Measurements from ENCODE around the gene CDK8.
"Not testable (repeated sequence)": the region's sequence is repeated elsewhere in the genome, so short reads cannot be mapped to it uniquely, and the experiment has no call there.

The CDK8 gene

DNA sequence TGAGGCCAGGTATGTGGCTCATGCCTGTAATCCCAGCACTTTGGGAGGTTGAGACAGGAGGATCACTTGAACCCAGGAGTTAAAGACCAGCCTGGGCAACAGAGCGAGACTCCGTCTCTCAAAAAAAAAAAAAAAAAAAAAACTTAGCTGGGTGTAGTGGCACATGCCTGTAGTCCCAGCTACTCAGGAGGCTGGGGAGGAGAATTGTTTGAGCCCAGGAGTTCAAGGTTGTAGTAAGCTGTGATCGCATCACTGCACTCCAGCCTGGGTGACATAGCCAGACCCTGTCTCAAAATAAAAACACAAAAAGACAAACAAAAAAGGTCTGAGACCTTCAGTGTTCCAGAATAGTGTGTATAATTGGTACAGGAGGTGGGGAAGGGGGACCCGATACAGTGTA is 1.9 kb upstream of the CDK8 start:
- DNase-seq (ENCODE audit: low read depth in 1 of 2, low spot score in 1 of 2) = not testable (repeated sequence)

DNA sequence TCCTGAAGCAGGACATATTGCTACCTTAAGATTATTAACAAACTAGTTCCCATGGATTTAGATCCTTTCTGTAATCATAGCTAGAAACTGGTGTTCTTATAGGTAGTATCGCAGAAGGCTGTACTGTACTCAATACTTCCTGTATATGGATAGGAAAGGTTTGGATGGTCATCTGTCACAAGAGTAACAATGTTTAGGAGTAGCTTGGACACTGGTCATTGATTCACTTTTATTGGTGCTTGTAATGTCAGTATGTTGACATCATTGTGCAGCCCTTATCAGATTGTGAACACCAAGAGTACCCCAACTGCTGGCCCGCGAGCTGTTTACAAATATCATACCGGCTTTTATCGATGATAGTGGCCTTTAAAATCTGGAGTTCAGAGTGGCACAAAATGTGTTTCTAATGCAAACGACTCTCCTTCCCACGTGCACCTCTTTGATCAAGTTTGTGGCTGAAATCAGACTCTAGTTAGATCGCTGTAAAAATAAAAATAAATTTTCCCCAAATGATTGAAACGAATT is 605 bp upstream of the CDK8 start:
- no peak for DNase-seq (ENCODE audit: low read depth in 1 of 2, low spot score in 1 of 2)

DNA sequence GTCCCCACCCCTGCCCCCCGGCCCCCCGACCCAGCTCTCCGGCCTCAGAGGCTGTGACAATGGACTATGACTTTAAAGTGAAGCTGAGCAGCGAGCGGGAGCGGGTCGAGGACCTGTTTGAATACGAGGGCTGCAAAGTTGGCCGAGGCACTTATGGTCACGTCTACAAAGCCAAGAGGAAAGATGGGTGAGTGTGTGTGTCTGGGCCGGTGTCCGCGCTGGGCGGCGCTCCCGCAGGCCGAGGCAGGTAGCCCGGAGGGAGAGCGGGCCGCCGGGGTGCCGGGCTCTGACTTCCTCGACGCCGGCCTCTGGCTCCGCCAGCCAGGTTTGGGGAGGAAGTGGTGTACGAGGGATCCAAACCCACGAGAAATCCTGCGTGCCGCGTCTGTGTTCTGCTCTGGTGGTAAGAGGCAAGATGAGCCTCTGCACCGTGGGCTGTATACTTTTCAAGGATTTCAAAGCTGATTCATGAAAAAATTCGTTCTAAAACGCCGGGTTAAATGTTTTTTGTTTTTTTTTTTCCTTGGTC is 718 bp downstream of the CDK8 start:
- peak in 1 of 2 donors; percentile 20 for DNase-seq (ENCODE audit: low read depth in 1 of 2, low spot score in 1 of 2)

DNA sequence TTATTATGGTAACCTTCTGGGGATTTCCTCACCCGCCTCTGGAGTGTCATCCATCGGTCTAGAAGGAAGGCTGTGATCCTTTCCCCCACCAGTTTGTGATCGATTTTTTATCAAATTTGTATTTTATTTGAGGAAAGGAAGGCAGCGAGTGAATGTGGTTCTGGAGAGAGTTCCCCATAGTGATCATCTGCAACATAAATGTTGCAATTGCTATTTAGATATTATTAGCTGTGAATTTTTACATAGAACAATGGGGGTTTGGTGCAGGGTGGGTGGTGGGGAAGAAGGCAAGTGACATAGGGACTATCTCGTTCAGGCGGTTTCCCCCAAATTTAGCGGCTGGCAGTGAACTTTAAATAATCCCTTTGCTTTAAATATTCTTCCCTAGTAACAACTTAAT is 1.2 kb downstream of the CDK8 start:
- no peak for DNase-seq (ENCODE audit: low read depth in 1 of 2, low spot score in 1 of 2)

DNA sequence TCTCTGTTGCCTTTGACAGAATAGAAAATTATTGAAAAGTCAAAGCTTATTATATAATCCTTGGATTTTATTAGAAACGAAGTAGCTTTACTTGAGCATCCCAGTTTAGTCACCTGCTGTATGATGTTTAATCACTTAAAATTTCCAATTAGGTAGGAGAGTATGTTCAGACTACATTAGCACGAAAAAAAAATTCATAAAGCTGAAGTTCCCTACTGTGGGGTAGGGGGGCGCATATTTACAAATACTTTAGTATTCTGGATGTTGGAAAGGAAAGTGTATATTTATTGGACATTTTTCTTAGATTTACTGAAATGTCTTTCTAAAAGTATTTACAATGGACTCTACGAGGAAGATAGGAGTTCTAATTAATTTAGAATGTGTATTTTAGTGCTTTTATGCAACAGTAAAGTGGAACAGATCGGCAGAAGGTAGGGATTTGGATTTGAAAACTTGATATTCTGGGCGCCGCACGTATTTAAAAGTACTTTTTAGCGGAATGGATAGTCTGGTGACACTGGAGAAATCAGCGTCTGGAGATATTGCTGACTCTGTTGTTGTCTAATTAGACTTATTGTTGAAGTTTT is 1.9 kb downstream of the CDK8 start:
- DNase-seq (ENCODE audit: low read depth in 1 of 2, low spot score in 1 of 2) = no peak

DNA sequence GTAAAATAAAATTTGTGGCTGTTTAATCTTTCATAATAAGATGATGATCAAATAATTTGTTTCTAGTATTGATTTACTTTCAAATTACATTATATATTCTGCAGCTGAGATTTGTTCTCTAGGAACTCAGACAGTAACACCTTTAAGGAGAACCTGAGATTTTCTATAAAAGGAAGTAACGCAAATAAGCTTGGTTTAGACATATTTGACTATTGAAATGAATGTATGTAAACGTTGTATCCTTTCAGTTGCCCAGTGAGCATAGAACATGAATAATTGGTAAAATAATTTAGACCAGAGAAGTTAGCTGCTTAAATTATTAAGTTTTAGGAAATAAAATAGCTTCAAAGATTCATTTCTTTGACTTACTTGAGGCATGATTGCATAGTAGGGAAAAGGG is 3.1 kb downstream of the CDK8 start:
- no peak for DNase-seq (ENCODE audit: low read depth in 1 of 2, low spot score in 1 of 2)

DNA sequence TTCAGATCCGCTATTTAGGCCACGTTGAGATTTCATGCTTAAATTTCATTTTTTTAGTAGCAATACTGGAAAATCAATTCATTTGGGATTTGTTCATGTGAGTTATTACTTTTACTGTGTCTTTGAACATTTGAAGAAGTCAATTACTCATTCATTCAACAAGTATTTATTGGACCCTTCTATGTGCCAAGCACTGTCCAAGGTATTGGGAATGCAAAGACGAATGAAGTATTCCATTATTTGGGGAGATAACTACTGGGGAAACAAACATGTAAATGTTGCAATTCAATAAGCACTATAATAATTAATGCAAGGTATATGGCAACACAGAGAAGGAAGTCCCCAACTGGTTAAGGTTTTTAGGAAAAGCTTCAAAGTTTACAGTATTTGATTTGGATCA is 5.7 kb downstream of the CDK8 start:
- no peak for DNase-seq (ENCODE audit: low read depth in 1 of 2, low spot score in 1 of 2)

DNA sequence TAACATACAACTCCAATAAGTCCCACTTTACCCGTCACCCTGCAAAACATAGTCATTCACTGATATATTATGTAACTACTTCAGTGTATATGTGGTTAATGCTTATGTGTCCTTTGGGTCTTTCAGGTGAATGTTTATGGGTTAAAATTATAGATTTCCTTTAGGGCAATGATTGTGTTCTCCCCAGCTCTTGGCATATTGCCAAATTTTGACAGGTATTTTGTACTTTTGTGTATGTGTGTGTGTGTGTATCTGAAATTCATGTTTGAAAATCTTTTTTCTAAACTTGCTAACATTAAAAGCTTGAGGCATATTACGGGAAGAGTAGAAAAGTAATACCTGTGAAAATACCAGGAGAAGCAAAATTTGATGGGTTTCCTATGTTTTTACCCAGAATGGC is 8.2 kb downstream of the CDK8 start:
- DNase-seq (ENCODE audit: low read depth in 1 of 2, low spot score in 1 of 2) = no peak

DNA sequence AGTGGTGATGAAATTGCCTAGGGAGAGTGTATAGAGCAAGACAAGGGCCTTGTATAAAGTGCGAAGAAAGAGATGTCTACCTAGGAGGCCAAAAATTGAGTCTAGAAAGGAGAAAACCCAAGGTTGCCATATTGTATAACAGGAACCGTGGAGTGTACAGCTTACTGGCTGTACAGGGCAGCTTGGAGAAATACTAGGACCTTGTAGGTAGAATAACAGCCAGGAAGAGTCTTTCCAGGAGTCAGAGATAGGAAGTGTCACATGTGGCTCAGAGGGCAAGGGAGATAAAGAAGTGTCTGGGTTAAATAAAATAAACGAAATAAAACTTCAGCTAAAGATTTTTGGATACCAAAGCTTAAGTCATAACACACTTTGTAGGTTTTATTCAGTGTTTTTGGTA is 12.4 kb downstream of the CDK8 start:
- no peak for DNase-seq (ENCODE audit: low read depth in 1 of 2, low spot score in 1 of 2)

DNA sequence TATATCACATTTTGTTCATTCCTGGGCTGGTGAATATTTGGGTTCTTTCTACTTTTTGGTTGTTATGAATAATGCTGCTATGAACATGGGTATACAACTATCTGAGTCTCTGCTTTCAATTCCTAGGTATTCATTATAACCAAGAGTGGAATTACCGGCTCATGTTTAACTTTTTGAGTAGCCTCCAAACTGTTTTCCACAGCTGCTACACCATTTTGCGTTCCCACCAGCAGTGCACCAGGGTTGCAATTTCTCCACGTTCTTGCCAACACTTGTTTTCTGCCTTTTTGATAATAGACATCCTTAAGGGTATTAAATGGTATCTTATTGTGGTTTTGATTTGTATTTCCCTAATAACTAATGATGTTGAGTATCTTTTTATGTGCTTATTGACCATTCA is 16.8 kb downstream of the CDK8 start:
- DNase-seq (ENCODE audit: low read depth in 1 of 2, low spot score in 1 of 2) = no peak

DNA sequence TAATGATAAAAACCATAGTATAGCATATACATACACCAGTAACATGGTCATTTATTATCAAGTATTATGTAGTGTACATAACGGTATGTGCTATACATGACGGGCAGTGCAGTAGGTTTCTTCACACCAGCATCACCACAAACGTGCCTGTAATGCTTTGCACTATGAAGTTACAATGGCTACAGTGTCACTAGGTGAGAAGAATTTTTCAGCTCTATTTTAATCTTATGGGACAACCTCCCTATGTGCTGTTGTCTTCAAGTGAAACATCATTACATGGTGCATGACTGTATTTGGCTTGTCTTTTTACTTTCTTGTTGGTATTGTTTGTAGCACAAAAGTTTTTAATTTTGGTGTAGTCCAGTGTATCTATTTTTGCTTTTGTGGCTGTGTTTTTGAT is 18.7 kb downstream of the CDK8 start:
- DNase-seq (ENCODE audit: low read depth in 1 of 2, low spot score in 1 of 2) = no peak

DNA sequence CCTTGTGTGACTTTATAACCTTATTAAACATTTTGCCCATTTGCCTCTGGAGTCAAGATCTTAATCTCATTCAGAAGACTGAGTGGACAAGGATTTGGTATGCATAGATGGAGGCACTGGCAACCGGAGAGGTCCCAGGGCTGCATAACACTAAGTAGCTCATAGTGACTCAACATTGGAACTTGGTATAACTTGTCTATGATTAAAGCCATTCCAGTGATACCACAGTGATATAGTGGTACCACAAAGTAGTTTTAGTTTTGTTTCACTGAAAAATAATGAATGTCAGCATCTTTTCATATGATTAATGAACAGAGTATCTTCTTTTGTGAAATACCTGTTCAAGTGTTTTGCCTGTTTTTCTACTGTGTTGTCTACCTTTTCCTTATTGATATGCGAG is 26.4 kb downstream of the CDK8 start:
- no peak for DNase-seq (ENCODE audit: low read depth in 1 of 2, low spot score in 1 of 2)

DNA sequence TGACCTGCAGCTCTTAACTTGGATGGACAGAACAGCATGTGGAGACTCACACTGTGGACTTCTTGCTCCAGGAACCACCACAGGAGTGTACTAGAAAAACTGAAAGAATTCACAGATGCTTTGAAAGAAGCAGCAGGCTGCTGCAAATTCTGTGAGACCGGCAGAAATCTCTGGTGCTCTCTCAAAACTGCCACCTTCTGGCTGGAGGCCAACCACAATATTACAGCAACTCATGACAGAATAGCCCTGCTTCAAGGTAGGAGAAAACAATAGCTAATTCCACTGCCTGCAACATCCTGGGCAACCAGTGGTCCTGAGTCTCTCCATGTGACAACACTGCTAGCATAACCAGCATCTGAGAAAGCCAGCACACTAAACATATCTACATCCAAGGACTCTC is 26.9 kb downstream of the CDK8 start:
- no peak for DNase-seq (ENCODE audit: low read depth in 1 of 2, low spot score in 1 of 2)

DNA sequence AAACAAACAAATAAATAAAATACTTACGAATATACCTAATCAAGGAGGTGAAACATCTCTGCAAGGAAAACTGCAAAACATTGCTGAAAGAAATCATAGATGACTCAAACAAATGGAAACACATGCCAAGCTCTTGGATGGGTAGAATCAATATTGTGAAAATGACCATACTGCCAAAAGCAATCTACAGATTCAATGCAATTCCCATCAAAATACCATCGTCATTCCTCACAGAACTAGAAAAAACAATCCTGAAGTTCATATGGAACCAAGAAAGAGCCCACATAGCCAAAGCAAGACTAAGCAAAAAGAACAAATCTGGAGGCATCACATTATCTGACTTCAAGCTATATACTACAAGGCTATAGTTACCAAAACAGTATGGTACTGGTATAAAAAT is 32.0 kb downstream of the CDK8 start:
- not testable (repeated sequence) for DNase-seq (ENCODE audit: low read depth in 1 of 2, low spot score in 1 of 2)

DNA sequence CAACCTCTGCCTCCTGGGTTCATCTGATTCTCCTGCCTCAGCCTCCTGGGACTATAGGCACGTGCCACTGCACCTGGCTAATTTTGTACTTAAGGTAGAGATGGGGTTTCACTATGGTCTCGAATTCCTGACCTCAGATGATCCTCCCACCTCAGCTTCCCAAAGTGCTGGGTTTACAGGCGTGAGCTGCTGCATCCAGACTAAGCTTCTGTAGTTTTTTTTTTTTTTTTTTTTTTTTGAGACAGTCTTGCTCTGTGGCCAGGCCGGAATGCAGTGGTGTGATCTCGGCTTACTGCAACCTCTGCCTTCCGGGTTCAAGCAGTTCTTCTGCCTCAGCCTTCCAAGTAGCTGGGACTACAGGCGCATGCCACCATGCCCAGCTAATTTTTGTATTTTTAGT is 34.9 kb downstream of the CDK8 start:
- DNase-seq (ENCODE audit: low read depth in 1 of 2, low spot score in 1 of 2) = not testable (repeated sequence)

DNA sequence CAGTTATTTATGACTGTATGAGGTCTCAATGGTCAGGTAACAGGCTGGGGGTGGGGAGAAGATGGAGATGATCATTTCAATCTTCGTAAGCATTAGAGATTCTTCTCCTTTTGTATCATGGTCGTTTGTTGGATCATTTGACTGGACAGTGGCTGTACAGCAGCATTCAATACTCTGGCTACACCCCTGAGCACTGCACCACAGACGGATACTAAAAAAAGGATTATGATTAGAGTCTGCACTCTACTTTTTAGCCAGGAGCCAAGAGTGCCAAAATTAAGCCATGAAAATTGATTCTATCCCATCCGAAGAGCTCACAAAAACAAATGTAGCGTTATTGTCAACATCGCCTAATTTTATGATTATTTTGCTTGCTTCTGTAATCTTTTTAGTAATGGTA is 41.9 kb downstream of the CDK8 start:
- DNase-seq (ENCODE audit: low read depth in 1 of 2, low spot score in 1 of 2) = no peak

DNA sequence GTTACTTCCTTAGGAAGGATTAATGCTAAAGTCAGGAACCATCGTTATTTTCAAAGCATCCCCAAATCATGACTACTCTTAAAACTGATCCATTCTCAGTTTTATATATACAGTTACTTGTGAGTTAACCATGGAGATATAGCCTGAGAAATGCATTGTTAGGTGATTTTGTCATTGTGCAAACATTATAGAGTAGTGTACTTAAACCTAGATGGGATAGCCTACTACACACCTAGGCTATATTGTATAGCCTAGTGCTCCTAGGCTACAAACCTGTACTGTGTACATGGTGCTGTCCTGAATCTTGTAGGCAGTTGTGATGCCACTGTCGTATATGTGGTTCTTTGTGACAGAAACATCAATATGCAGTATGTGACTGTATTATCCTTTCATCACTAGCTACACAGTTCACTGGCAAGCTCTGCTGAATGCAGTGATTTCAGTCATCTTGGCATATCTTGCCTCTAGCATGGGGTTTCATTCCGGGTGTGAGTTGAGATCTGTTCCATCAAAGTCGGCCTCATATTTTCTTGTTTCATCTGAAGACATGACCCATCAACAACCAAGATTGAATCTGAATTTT is 45.3 kb downstream of the CDK8 start:
- DNase-seq (ENCODE audit: low read depth in 1 of 2, low spot score in 1 of 2) = no peak

DNA sequence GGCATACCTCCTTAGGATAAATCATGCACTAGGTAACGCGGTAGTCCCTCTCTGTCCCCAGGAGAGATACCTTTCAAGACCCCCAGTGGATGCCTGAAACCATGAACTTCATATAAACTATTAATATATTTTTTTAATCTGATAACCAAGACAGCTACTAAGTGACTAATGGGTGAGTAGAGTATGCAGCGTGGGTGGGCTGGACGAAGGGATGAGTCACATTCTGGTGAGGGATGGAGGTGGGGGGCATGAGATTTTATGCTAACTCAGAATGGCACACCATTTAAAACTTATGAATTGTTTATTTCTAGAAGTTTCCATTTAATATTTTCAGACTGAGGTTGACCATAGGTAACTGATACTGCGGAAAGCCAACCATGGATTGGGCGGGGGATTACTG is 46.2 kb downstream of the CDK8 start:
- no peak for DNase-seq (ENCODE audit: low read depth in 1 of 2, low spot score in 1 of 2)

DNA sequence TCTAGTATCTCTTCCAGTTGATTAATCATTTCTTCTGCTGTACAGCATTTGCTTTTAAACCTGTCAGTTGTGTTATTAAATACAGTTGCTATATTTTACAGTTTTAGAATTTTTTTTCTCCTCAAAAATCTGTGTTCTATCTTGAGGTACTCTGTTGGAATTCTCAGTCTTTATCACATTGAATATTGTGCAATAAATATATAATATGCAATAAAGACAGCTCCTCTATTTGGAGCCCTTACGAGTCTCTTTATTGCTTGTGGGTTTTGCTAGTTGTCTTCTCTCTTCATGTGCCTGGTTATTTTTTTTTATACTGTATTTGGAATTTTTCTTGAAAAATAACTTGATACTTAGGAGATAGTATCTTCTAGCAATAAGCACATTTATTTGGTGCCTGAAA is 51.7 kb downstream of the CDK8 start:
- no peak for DNase-seq (ENCODE audit: low read depth in 1 of 2, low spot score in 1 of 2)

DNA sequence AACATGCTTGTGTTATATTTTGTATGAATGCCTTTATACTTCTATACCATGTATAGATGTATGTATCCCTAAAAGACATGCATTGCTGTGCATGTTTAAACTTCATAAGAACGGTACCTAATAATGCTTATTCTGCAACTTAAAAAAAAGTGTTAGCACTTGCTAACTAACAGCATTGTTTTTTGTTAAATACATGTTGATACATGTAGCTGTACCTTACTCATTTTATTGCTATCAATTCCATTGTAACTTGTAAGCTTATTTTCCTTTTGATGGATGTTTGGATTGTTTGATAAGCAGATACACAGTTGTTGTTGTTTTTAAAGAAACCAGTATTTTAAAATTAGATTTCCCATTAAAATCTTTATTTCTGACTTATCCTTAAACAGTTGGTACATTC is 53.8 kb downstream of the CDK8 start:
- no peak for DNase-seq (ENCODE audit: low read depth in 1 of 2, low spot score in 1 of 2)

DNA sequence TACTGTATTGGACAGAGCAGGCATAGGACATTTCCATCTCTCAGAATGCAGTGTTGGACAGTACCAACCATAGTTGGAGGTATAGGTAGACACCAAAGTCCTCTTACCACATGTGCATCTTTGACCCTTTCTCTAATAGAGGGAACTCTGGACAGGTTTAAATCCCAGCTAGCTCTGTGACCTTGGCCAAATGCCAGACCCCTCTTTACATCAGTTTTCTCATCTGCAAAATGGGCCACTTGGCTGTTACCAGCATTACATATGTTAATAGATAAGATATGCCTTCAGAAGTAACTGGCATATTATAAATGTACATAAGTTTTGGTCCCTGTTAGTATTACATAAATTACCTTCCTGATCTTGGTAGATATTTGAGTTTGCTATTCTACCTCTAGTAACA is 54.3 kb downstream of the CDK8 start:
- DNase-seq (ENCODE audit: low read depth in 1 of 2, low spot score in 1 of 2) = no peak

DNA sequence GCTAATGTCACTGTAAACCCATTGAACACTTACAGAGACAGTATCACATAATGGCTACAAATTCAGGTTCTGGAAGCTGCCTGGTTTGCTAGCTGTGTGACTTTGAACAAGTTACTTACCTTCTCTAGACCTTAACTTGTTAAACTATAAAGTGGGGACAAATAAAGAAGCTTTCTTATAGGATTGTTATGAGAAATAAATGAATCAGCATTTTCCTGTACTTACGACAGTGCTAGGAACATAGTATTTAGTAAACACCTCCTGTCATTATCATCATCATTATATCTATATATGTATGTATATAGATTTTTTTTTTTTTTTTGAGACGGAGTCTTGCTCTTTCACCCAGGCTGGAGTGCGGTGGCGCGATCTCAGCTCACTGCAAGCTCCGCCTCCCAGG is 54.9 kb downstream of the CDK8 start:
- DNase-seq (ENCODE audit: low read depth in 1 of 2, low spot score in 1 of 2) = no peak

DNA sequence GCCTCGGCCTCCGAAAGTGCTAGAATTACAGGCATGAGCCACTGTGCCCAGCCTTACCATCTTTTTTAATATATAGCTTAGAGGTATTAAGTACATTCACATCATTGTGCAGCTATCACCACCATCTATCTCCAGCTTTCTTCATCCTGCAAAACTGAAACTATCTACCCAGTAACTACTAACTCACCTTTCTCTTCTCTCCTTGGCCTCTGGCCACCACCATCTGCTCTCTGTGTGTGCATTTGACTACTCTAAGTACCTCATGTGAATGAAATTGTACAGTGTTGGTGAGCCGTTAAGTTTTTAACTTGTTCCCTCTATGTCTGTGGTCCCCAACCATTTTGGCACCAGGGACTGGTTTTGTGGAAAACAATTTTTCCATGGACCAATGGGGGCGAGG is 56.1 kb downstream of the CDK8 start:
- DNase-seq (ENCODE audit: low read depth in 1 of 2, low spot score in 1 of 2) = no peak
